Measurements from ENCODE around the gene PAPLN.

DNA sequence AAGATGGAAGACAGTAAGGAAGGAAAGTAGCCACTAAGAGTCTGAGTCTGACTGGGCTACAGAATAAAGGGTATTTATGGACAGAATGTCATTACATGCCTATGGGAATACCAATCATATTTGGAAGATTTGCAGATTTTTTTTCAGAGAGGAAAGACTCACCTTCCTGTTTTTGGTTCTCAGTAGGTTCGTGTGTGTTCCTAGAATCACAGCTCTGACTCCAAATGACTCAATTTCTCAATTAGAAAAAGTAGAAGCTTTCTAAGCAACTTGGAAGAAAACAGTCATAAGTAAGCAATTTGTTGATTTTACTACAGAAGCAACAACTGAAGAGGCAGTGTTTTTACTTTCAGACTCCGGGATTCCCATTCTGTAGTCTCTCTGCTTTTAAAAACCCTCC lies 15.4 kb upstream of the PAPLN start:
- TF ChIP-seq, protein P1, sequence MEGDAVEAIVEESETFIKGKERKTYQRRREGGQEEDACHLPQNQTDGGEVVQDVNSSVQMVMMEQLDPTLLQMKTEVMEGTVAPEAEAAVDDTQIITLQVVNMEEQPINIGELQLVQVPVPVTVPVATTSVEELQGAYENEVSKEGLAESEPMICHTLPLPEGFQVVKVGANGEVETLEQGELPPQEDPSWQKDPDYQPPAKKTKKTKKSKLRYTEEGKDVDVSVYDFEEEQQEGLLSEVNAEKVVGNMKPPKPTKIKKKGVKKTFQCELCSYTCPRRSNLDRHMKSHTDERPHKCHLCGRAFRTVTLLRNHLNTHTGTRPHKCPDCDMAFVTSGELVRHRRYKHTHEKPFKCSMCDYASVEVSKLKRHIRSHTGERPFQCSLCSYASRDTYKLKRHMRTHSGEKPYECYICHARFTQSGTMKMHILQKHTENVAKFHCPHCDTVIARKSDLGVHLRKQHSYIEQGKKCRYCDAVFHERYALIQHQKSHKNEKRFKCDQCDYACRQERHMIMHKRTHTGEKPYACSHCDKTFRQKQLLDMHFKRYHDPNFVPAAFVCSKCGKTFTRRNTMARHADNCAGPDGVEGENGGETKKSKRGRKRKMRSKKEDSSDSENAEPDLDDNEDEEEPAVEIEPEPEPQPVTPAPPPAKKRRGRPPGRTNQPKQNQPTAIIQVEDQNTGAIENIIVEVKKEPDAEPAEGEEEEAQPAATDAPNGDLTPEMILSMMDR (IDR thresholded peaks at IDR 0.05; ENCODE audit: low read depth, low read length, missing input control), result no peak
- TF ChIP-seq, protein P2, sequence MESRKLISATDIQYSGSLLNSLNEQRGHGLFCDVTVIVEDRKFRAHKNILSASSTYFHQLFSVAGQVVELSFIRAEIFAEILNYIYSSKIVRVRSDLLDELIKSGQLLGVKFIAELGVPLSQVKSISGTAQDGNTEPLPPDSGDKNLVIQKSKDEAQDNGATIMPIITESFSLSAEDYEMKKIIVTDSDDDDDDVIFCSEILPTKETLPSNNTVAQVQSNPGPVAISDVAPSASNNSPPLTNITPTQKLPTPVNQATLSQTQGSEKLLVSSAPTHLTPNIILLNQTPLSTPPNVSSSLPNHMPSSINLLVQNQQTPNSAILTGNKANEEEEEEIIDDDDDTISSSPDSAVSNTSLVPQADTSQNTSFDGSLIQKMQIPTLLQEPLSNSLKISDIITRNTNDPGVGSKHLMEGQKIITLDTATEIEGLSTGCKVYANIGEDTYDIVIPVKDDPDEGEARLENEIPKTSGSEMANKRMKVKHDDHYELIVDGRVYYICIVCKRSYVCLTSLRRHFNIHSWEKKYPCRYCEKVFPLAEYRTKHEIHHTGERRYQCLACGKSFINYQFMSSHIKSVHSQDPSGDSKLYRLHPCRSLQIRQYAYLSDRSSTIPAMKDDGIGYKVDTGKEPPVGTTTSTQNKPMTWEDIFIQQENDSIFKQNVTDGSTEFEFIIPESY (IDR thresholded peaks at IDR 0.05), result no peak
- TF ChIP-seq, protein P3, sequence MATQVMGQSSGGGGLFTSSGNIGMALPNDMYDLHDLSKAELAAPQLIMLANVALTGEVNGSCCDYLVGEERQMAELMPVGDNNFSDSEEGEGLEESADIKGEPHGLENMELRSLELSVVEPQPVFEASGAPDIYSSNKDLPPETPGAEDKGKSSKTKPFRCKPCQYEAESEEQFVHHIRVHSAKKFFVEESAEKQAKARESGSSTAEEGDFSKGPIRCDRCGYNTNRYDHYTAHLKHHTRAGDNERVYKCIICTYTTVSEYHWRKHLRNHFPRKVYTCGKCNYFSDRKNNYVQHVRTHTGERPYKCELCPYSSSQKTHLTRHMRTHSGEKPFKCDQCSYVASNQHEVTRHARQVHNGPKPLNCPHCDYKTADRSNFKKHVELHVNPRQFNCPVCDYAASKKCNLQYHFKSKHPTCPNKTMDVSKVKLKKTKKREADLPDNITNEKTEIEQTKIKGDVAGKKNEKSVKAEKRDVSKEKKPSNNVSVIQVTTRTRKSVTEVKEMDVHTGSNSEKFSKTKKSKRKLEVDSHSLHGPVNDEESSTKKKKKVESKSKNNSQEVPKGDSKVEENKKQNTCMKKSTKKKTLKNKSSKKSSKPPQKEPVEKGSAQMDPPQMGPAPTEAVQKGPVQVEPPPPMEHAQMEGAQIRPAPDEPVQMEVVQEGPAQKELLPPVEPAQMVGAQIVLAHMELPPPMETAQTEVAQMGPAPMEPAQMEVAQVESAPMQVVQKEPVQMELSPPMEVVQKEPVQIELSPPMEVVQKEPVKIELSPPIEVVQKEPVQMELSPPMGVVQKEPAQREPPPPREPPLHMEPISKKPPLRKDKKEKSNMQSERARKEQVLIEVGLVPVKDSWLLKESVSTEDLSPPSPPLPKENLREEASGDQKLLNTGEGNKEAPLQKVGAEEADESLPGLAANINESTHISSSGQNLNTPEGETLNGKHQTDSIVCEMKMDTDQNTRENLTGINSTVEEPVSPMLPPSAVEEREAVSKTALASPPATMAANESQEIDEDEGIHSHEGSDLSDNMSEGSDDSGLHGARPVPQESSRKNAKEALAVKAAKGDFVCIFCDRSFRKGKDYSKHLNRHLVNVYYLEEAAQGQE (IDR thresholded peaks at IDR 0.05), result no peak
- TF ChIP-seq, protein P4, sequence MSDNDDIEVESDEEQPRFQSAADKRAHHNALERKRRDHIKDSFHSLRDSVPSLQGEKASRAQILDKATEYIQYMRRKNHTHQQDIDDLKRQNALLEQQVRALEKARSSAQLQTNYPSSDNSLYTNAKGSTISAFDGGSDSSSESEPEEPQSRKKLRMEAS (IDR thresholded peaks at IDR 0.05), result no peak
- no peak for TF ChIP-seq NR2F2 (IDR thresholded peaks at IDR 0.05)
- no peak for TF ChIP-seq GABPA (IDR thresholded peaks at IDR 0.05 in 1 of 2, conservative IDR thresholded peaks at IDR 0.05 in 1 of 2)
- no peak for TF ChIP-seq YY1 (IDR thresholded peaks at IDR 0.05)
- no peak for TF ChIP-seq RAD21 (IDR thresholded peaks at IDR 0.05)
- TF ChIP-seq JUND (IDR thresholded peaks at IDR 0.05), result no peak
- TF ChIP-seq SP1 (IDR thresholded peaks at IDR 0.05), result no peak
- TF ChIP-seq FOXA1 (IDR thresholded peaks at IDR 0.05), result no peak
- no peak for TF ChIP-seq EGR1 (IDR thresholded peaks at IDR 0.05; ENCODE audit: low read depth in 2 of 2)
- TF ChIP-seq TAF1 (conservative IDR thresholded peaks at IDR 0.05), result no peak
- TF ChIP-seq RXRA (IDR thresholded peaks at IDR 0.05), result no peak

All from liver (tissue), 3 donors.